HG02938 (cell line): ENCODE results near the gene SLC25A51.
A peak's percentile ranks its signal among the peaks of the same experiment; 100 is the strongest.

Experiments
- ATAC-seq: cut with Tn5 transposase; IDR thresholded peaks from one replicate; pipeline ENCODE4 v1.9.1; 2021; ENCODE audit warnings: mild to moderate bottlenecking, moderate library complexity; ENCODE audit not compliant: unreplicated experiment

SLC25A51 gene, protein sequence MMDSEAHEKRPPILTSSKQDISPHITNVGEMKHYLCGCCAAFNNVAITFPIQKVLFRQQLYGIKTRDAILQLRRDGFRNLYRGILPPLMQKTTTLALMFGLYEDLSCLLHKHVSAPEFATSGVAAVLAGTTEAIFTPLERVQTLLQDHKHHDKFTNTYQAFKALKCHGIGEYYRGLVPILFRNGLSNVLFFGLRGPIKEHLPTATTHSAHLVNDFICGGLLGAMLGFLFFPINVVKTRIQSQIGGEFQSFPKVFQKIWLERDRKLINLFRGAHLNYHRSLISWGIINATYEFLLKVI

DNA sequence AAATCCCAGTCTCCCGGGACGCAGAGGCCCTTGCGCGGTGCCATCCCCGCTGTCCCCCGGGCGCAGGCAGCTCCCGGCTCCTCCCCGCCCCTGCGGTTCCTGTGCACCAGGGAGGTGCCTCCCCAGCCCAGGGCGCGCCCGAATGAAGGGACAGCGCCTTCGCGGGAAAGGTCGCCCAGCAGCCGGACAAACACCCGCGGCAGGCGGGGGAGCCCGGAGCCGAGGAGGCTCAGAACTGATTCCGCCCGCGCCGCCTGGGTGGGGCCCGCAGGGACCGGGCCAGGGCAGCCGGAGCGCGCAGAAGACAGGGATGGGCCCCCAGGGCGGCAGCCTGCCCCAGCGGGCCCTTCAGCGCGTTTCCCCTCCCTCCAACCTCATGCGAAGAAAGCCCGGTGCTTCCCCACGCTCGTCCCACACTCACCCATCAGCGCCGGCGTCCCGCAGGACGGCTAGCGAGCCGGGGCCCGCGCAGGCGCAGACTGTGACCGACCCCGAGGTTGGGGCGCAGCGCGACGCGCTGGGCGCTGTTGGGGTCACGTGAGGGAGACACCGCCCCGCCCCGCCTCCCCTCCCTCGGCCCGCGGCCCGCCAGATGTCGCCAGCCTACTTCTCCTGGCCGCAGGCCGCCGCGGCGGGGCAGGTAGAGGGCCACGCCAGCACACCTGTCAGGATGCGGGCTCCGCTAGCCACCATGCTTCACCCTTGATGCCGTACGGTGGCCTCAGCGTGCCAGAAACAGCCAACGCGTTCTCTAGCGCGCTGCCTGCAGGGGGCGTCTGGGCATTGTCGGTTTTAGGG is at the start of gene SLC25A51:
Gene SLC25A51 (minus strand): TSS at position 481 of the 798 bp plus-strand sequence. CDS start 15,577 bp downstream, outside the sequence.
- peak; percentile 83 for ATAC-seq

DNA sequence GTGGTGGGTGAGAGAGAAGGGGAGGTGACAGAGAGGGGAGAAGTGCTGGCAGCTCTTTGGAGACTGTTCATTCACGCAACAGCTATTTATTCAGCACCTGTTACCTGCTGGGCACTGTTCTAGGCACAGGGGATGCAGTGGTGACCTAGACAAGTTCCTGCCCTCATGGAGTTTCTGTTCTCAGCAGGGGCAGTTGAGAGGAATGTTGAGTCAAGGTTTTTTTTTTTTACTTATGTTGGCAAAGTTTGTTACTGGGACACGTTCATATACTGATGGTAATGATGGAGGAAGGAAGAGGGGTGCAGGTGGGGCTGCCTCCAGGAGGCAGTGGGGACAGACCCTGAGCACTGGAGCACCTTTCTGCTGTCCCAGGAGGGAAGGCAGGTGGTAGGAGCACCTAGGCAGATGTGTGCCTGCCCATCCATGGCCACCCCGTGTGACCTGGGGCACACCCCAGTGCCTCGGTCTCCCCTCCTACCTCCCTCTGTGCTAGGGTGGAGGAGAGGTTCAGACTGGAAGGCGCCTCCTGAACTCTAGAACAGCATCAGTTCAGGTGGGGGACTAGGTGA is 49.4 kb upstream of the SLC25A51 start:
- ATAC-seq: no peak

DNA sequence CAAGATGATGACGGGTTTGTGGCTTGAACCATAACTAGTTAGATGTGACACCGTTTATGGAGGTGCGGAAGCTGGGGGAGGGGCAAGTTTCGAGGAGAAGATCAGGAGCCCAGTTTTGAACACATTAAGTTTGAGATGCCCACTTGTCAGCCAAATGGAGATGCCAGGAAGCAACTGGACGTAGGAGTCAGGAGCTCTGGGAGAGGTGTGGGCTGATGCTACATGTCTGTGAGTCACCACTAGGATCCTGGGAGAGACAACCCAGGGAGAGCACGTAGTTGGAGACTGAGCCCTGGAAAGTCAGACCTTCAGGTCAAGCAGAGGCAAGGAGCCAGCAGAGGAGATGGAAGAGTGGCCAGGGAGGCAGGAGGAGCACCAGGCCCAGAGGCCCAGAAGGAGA is 48.8 kb upstream of the SLC25A51 start:
- ATAC-seq: no peak

DNA sequence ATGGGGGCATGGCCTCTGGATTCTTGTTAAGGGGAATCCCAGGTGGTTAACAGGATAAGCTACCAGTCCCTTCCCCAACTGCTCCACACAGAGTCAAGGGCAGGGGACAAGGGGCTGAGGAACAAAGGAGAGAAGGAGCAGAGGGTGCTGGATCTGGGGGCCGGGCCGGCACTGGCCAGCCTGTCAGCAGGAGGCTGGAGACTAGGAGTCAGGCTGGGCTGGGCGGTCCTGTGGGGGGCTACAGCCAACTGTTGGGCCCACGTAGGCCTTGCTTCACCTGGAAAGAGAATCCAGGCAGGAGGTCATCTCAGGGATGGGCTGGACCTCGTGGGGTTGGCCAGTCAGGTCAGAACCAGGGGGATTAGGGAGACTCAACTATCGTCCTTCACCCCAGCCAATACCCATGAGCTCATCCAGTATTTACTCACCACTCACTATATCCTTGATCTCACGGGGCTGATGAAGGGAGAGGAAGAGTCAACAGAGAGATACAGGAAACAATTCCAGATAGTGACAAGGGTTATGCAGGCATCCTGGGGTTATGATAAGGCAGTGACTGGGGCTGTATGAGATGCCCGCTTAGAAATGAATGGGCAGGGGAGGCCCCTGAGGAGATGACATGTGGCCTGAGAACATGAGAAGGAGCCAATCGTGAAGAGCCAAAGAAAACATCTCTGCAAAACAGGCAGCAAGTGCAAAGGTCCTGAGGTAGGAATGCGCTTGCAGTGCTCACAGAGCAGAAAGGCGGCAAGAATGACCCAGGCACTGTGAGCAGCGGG is 47.9 kb upstream of the SLC25A51 start:
- ATAC-seq: no peak

DNA sequence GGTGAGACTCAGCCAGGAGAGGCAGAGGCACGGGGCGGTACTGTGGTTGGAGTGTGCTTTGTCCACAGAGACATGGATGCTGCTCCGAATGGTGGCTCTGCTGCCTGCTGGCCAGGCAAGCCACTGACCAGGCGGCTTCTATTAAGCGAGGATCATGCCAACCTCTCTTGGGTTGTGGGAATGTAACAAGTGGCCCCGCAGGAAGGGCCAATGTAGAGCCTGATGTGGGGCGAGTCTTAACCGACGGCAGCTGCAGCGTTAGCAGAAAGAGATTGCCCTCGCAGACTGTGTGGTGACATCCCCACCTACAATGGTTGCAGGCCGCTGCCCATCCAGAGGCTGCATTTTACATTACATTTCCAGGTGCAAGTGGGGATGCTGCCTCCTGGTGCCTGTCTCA is 46.6 kb upstream of the SLC25A51 start:
- no peak for ATAC-seq

DNA sequence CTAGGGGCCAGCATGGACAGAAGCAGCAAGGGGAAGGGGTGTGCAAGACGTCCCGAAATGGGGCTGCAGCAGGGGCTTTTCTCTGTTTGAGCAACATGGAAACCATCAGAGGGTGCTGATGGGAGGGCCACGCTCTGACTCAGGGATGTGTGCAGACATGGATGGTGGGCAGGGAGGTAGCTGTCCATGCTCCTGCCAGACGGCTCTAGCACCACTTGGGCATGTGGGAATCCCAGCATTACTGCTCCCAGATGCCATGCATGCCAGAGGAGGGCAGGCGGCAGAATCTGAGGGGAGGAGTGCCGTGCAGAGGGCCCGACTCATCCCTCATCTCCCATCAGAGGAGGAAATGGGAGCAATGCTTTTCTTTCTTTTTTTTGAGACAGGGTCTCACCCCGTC is 45.6 kb upstream of the SLC25A51 start:
- ATAC-seq: no peak

DNA sequence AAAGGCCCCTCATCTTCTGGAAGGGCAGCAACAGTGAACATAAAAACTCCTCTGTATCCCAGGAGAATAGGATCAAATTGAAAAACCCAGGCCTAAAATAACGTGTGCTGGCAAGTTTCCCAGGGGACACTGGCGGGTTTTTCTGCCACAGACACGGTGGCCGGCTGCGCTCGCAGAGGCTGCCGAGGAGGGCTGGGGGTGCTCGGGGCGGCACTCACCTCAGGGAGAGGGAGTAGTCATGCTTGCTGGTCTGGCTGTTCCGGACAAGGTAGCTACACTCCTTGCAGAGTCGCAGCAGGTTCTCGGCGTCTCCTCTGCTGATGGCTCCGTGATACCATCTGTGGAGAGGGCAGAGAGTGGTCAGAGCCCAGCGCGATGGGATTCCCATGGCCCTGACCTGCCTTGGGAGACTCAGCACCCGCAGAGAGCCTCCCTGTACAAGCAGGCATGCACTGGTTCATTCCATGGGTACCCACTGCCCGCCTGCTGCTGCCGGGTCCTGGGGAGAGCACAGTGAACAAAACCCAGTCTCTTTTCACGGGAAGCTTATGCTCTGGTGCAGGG is 44.6 kb upstream of the SLC25A51 start:
- no peak for ATAC-seq

DNA sequence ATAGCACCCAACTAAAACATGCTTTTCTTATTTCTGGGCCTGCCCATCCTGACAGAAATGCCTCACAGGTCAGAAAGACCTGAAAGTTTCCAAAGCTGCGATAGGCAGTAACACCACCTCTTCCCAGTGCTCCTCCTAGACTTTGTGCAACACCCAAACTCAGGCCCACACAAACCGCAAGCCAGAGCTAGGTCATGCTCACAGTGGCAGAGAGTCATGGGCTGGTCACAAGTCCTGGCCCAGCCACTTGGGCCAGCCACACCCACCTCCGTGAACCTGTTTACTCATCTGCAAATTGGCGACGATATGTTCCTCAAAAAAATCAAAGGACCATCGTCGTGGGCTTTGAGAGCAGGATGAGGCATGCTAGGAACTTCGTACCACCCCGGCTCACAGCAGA is 44.0 kb upstream of the SLC25A51 start:
- ATAC-seq: no peak

DNA sequence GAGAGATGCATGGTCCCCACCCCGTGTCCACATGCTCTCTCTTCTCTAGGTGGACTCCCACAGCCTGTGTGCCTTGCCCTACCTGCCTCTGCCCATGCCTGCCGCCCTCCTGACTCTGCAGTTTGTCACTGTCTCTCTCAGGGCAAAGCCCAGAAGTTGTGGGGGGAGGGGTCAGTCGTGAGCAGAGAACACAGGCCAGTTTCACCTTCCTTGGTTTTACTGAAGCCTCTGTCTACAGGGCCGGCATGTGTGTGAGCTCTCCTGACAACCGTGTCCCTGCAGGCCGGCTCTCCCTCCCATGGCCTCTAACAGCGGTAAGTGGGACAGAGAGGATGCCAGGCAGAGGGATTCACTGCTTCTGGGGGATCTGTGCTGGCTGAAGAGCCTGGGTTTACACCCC is 43.5 kb upstream of the SLC25A51 start:
- ATAC-seq: no peak

DNA sequence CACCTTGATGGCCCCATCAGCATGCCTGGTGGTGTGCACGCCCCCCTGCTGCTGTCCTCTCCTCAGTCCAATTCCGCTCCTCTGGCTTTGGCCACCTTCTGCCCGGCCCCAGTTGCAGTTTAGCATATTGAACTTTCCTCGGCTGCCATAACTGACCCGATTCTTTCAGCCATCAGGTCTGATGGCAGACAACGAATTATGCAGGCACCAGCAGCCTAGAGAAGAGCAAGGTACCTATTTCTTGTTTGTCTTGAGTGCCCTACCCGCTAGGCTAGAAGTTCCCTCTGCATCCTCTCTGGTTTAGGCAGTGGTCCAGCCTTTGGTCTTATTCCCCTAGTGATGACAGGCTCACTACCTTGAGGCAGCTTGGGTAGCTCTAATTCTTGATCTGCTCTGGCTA is 43.0 kb upstream of the SLC25A51 start:
- no peak for ATAC-seq

DNA sequence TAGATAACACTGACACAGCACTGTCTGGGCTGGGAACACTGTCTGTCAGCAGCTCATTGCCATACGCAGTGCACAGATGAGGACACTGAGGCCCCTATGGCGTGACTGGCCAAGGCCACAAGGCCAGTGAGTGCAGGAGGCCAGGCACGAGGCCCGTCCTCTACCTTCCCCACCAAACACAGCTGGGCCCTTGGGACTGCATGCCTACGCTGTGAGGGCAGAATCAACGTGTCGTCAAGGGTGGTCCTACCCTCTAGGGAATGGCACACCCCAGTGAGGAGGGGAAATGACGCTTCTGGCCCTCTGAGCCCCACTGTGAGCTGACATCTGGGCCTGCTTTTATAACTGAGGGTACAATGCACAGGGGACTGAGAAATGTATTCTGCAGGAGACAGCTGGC is 42.1 kb upstream of the SLC25A51 start:
- ATAC-seq: no peak

DNA sequence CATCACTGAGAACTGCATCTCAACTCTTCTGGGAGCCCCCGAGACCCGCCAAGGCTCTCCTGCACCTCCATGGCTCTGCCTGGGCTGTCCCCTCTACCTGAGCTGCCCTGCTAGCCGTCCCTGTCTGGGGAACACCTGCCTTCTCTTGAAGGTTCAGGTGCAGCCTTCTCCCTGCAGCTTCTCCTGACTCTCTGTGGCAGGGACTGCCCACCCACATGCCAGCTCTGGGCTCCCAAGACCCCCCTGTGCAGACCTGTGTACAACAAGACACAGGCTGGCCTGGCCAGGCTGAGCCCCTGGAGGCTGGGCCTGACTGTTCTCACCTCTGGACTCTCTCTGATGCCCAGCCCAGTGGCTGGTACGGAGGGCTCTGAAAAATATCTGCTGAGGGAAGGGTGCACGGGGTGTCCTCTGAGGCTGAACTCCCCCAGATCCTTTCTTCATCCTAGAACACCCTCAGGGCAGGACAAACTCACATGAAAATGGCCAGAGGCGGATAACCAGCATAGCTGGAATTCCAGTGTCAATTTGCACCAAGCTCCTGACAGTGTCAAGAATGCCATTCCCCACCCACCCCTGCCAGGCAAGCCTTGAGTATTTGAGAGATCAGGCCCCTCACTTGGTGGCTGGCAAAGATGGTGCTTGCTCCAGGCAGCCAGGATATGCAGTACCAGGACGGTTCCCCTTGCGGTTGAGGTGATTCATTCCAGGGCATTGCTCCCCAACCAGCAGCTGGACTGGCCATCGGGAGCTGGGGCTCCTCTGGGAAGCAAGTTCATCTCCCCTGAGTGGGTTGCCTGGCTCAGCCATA is 40.9 kb upstream of the SLC25A51 start:
- ATAC-seq: no peak

DNA sequence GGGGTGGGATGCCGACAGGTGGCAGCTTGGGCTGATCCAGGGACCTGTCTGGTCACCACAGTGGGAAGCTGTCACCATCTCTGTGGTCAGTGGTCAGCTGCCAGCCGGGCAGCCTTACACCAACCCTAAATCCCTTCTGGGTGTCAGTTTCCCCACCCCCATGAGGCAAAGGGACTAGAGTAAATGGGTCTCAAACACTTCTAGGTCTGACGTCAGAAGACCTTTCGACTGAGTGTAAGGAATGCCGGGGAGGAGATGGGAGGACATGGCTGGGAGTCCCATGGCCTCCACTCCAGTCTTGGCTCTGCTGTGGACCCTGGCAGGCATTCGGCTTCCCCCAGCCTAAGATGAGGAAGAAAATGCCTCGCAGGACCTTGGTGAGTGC is 40.3 kb upstream of the SLC25A51 start:
- no peak for ATAC-seq

DNA sequence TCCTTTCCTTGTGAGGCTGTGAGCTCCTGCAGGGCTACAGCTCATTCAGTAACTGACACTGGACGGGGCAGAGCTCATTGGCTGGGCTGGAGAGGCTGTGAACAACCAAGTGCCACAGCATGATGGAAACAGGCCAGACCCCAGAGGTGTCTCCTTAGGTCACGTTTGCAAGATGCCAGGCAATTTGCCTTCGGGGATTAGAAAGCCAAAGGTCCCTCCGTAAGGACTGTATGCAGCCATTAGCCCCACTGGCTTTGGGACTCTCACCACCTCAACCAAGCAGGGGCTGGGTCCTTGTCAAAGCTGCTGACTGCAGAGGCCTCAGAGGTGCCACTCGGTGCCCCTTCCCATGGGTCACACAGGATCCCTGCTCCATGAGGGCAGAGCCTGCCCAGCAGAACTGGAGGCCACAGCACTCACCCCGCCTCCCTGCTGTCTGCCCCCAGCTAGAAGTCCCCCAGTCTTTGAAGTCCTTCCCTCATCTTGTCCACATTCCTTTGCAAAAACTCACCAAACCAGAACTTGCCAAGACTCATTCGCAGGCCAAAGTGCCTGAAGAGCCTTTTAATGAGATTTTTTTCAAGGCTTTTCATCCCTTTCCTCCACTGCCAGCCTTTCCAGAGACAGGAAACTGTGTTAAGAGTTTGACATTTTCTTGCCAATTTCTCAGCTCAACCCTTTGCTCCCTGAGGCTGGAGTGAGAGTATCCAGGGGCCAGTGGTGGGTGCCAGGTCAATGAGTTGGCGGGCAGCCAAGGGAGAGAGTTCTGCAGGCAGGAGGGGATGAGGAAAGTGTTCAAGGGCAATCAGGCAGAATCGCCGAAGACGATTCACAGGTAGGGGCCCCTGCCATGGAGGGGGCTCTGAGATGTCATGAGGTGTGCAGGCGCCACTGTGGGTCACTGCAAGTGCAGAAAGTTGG is 39.7 kb upstream of the SLC25A51 start:
- no peak for ATAC-seq

DNA sequence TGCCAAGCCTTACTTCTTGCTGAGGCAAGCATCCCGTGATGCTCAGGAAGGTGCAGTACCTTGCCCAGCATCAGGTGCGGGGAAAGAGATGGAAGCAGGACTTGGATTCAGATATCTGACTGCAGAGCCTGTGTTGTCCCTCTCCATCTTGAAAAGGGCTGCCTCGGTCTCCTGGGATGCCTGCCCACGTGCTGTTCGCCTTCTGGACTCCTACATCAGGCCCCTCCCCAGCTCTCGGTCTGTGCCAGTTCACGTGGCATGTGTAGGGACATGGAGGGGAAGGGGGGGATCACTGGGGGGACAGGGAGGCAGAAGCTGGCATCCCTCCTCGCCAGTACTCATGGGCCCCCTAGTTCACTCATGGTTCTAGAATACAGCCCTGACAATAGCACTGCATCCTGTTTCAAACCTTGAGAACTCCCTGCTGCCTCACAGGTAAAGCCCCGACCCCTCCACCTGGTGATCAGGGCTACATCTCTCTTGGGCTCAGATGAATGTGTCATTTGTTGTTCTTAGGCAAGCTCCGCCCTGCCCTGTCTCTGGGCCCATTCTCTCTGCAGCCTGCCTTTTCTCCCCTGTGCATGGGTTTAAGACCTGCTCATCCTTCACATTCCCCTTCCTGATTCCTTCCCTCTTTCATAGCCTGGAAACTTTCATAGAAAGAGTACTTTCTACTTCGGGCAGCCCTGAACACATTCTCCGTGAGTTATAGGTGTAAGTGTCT is 38.9 kb upstream of the SLC25A51 start:
- no peak for ATAC-seq

DNA sequence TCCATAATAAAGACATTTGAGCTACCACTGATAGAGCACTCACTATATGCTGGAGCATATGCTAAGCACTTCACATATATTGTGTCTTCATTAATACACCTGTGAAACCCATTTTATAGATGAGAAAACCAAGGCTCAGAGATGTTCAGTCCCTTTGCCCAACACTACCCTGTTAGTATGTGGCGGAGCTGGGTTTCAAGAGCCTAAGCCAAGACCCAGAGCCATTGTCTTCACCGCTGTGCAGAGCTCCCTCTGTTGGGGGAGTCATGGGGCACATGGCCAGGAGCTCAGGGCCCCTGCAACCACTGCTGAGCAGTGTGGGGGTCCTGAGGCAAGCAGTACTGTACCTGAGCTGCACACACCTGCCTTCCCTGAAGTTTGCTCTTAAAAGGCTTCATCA is 37.3 kb upstream of the SLC25A51 start:
- no peak for ATAC-seq

DNA sequence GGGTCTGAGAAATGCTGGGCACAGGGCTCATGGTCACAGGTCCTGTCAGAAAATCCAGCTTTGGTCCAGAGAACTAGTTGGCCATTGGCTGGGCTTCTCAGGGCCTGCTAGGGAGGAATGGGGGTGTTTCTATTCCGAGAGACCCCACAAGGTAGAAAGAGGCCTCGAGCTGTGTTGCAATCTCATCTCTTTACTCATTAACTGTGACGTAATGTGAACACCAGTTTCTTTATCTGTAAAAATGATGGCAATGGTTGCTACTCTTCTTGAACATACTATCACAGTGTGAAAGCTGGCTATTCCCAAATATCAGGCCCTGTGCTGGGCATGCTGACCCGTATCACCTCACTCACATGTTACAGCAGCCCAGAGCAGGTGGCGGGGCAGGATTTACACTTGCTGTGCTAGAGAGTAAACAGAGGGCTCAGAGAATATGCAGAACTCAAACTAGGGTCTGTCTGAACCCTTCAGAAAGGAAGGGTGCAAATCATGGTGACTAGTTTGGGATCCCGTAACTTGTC is 35.7 kb upstream of the SLC25A51 start:
- no peak for ATAC-seq
